HepG2 (cell line): Measurements from ENCODE around the gene ADARB1. TPM values are rescaled to one million over a fixed set of nuclear protein-coding genes. Genes with fewer than 3 reads are reported as not detected.

Experiments used
- ATAC-seq: fragments of 200-7000 bp; cut with Tn5 transposase; 3 replicates; pipeline ENCODE4 v1.9.1; 2020; ENCODE audit warnings: mild to moderate bottlenecking, moderate library complexity
- BruUV-seq: library from RNA; stranded (reverse); fragments of 400-500 nt; replicated peaks from 2 replicates; lab custom pipeline; 2021; lab: Mats Ljungman, UMichigan
- CTCF ChIA-PET: fragments of 300-600 bp; formaldehyde crosslinking; extraction: SDS; loops from one replicate; lab custom pipeline; 2021; ENCODE audit warnings: low total read pairs, inconsistent platforms, low intra/inter-chr PET ratio; lab: Yijun Ruan, JAX
- POLR2A ChIA-PET: fragments of 350-600 bp; sonication (Branson Sonifier 250); formaldehyde crosslinking; loops from one replicate; lab custom pipeline; 2020; ENCODE audit warnings: antibody characterized with exemption, inconsistent platforms; lab: Yijun Ruan, JAX
- DNase-seq: peaks from one replicate; pipeline ENCODE4 v3.0.0-alpha.2; 2015; ENCODE audit warnings: low spot score
- FAIRE-seq: peaks from 3 replicates; lab custom pipeline; 2011; peaks lifted over from hg19 to GRCh38; lab: Jason Lieb, UNC
- H2AFZ ChIP-seq: one replicate; pipeline ENCODE4 v1.6.1; 2011; ENCODE audit warnings: low read length, inconsistent platforms
- H3K27ac ChIP-seq: fragments of 300-600 bp; 3 replicates; pipeline ENCODE4 v1.8.0; 2011; ENCODE audit warnings: mixed run types, mild to moderate bottlenecking, mixed read lengths, low read length, inconsistent platforms; ENCODE audit not compliant: insufficient read depth; ENCODE audit errors: extremely low read length
- H3K27me3 ChIP-seq, 2 experiments: fragments of 200-600 bp in 1 of 2; 2 replicates in 1 of 2; 3 replicates in 1 of 2; pipeline versions ENCODE4 v1.6.0 to v1.8.0; 2011; ENCODE audit warnings: low read length in 2 of 2, mild to moderate bottlenecking in 2 of 2, moderate library complexity in 2 of 2, inconsistent platforms in 1 of 2; ENCODE audit not compliant: insufficient read depth in 2 of 2, control insufficient read depth in 1 of 2
- H3K36me3 ChIP-seq, 2 experiments: fragments of 200-600 bp in 1 of 2; replicated peaks in 1 of 2; 2 replicates in 1 of 2; 3 replicates in 1 of 2; pipeline versions ENCODE4 v1.5.1 to v1.8.0; 2011; ENCODE audit warnings: low read length in 2 of 2, inconsistent platforms in 1 of 2; ENCODE audit not compliant: insufficient read depth in 2 of 2, control insufficient read depth in 1 of 2
- H3K4me1 ChIP-seq: 2 replicates; pipeline ENCODE4 v1.5.1; 2012; ENCODE audit warnings: low read length, inconsistent platforms; ENCODE audit not compliant: insufficient read depth
- H3K4me2 ChIP-seq: 2 replicates; pipeline ENCODE4 v1.6.0; 2011; ENCODE audit warnings: low read depth, low read length, inconsistent platforms
- H3K4me3 ChIP-seq, 3 experiments: fragments of 200-600 bp in 1 of 3; sonication (generic), shearing (Covaris generic) in 1 of 3; replicated peaks in 1 of 3; 2 replicates each; pipeline ENCODE4 v1.5.1; 2011 to 2016; ENCODE audit warnings: low read length in 3 of 3, inconsistent platforms in 2 of 3, low read depth in 2 of 3, mild to moderate bottlenecking in 2 of 3, control low read depth in 1 of 3, mixed read lengths in 1 of 3; ENCODE audit not compliant: insufficient read depth in 1 of 3
- H3K79me2 ChIP-seq: one replicate; pipeline ENCODE4 v1.6.1; 2011; ENCODE audit warnings: low read length, inconsistent platforms; ENCODE audit not compliant: insufficient read depth
- H3K9ac ChIP-seq: 2 replicates; pipeline ENCODE4 v1.6.0; 2011; ENCODE audit warnings: mild to moderate bottlenecking, low read depth, low read length, inconsistent platforms; ENCODE audit not compliant: insufficient read depth
- H3K9me3 ChIP-seq: 2 replicates; pipeline ENCODE4 v1.5.1; 2012; ENCODE audit warnings: mild to moderate bottlenecking, low read length
- H4K20me1 ChIP-seq: 2 replicates; pipeline ENCODE4 v1.6.0; 2011; ENCODE audit warnings: inconsistent platforms, mild to moderate bottlenecking, low read length, moderate library complexity; ENCODE audit not compliant: insufficient read depth
- GPBP1L1 ChIP-seq: sonication (generic); formaldehyde crosslinking; IDR thresholded peaks from 2 replicates; pipeline ENCODE4 v1.5.0; 2020; ENCODE audit warnings: mild to moderate bottlenecking, missing genetic modification reagents
- MIER2 ChIP-seq: IDR thresholded peaks from 2 replicates; pipeline ENCODE4 v1.6.1; 2016; ENCODE audit warnings: missing biosample characterization, missing genetic modification reagents
- RFXANK ChIP-seq: IDR thresholded peaks from 2 replicates; pipeline ENCODE4 v1.6.1; 2016
- RNF2 ChIP-seq: fragments of 450-650 bp; conservative IDR thresholded peaks from 2 replicates; pipeline ENCODE4 v1.6.1; 2016; ENCODE audit warnings: low read depth
- SIN3B ChIP-seq: fragments of 150-350 bp; IDR thresholded peaks from 2 replicates; pipeline ENCODE4 v1.6.1; 2014; ENCODE audit warnings: low read length
- SRY ChIP-seq: sonication (generic); formaldehyde crosslinking; IDR thresholded peaks from 2 replicates; pipeline ENCODE4 v1.8.0; 2022; ENCODE audit warnings: mild to moderate bottlenecking, missing genetic modification reagents
- STAG1 ChIP-seq: sonication (generic); formaldehyde crosslinking; IDR thresholded peaks from 2 replicates; pipeline ENCODE4 v1.4.0; 2020; ENCODE audit warnings: missing genetic modification reagents
- ZNF142 ChIP-seq: sonication (generic); formaldehyde crosslinking; IDR thresholded peaks from 2 replicates; pipeline ENCODE4 v1.4.0; 2020; ENCODE audit warnings: missing genetic modification reagents
- ZNF333 ChIP-seq: sonication (generic); formaldehyde crosslinking; IDR thresholded peaks from 2 replicates; pipeline ENCODE4 v1.4.0; 2020; ENCODE audit warnings: mild to moderate bottlenecking, missing genetic modification reagents, borderline replicate concordance
- ZNF703 ChIP-seq: sonication (generic); formaldehyde crosslinking; IDR thresholded peaks from 2 replicates; pipeline ENCODE4 v1.5.1; 2020; ENCODE audit warnings: missing genetic modification reagents, mild to moderate bottlenecking, moderate library complexity, borderline replicate concordance
- WGBS: methylation state at CpG from one replicate; pipeline ENCODE4 v1.1.6; 2017; ENCODE audit warnings: low lambda C conversion rate; 5-methylcytosine and 5-hydroxymethylcytosine counted together
- in situ Hi-C: cut with HindIII; loops from 2 replicates; pipeline ENCODE4 v1.10.0; 2017; ENCODE audit warnings: low pct_unique_long_range_greater_than_20kb; ENCODE audit not compliant: extremely low pct_ligation_motif_present
- intact Hi-C: fragments of 100-400 bp; cut with micrococcal nuclease; formaldehyde crosslinking; loops from one replicate; pipeline ENCODE4 v1.10.0; 2022; ENCODE audit not compliant: unreplicated experiment
- polyA plus RNA-seq, 8 experiments: library from polyadenylated mRNA; depleted of rRNA in 3 of 8; stranded (reverse) in 7 of 8; unstranded in 1 of 8; fragments of >200 nt; fragmentation: Illumina TruSeq in 4 of 8; extraction: Trizol in 4 of 8; gene quantifications; 2 replicates each; pipeline versions ENCODE4 v1.2.1 to v1.2.3, GENCODE V29; 2011 to 2016; ENCODE audit warnings: low read depth in 4 of 8, missing spikeins in 1 of 8, mixed read lengths in 1 of 8; ENCODE audit not compliant: insufficient read depth in 1 of 8
- total RNA-seq, 5 experiments: library from RNA; depleted of rRNA; stranded (reverse); fragments of >200 nt; fragmentation: Illumina TruSeq; extraction: Trizol; gene quantifications; 2 replicates each; pipeline ENCODE4 v1.2.3, GENCODE V29; 2016; ENCODE audit warnings: low read depth in 1 of 5

ADARB1 gene
- total and polyA plus RNA-seq, 2 of the 13 experiments (the other 11 are each of a cell fraction or from before 2014, with no cell fraction given) = 6.6 to 10.0 TPM

GRCh38 chr21:45217010-45217409 lies 142.6 kb downstream of the ADARB1 start:
- no TSS peak for BruUV-seq
- ATAC-seq = no peak
- Histone ChIP-seq H4K20me1 (no peaks in the 10 kb centered on the region), H3K4me2 (no peak overlapping the region), H3K36me3 (peaks cover 5% of the 10 kb centered on the region in 2 experiments; a peak in 3 of 5 replicates), H3K27ac (no peak overlapping the region), H3K4me1 (no peaks in the 10 kb centered on the region), H3K9ac (no peak overlapping the region), H3K4me3 (no peak overlapping the region), H3K79me2 (no peaks in the 10 kb centered on the region), H3K9me3 (no peaks in the 10 kb centered on the region), H3K27me3 (no peaks in the 10 kb centered on the region), H2AFZ (no peak overlapping the region)
- in situ Hi-C loops = no loop called here
- intact Hi-C loops = no loop called here
- ChIA-PET POLR2A (no interaction called here), CTCF (no interaction called here)
- no peak for DNase-seq
- TF ChIP-seq ZNF703 (no peak), SIN3B (no peak), SRY (CRISPR knock-in tag) (no peak), GPBP1L1 (no peak), ZNF142 (CRISPR knock-in tag) (no peak), RNF2 (no peak), ZNF333 (no peak), STAG1 (CRISPR knock-in tag) (no peak), RFXANK (CRISPR knock-in tag) (no peak), MIER2 (CRISPR knock-in tag) (no peak)
- 64% methylated on average over 1 of the region's 1 CpG for WGBS
- no peak for FAIRE-seq
